Measurements from ENCODE around the gene ISCU. TPM values are rescaled to one million over a fixed set of nuclear protein-coding genes. Genes with fewer than 3 reads are reported as not detected.

ISCU gene
- total and polyA plus RNA-seq, 4 donors: 129 to 297 (median 203) TPM

DNA sequence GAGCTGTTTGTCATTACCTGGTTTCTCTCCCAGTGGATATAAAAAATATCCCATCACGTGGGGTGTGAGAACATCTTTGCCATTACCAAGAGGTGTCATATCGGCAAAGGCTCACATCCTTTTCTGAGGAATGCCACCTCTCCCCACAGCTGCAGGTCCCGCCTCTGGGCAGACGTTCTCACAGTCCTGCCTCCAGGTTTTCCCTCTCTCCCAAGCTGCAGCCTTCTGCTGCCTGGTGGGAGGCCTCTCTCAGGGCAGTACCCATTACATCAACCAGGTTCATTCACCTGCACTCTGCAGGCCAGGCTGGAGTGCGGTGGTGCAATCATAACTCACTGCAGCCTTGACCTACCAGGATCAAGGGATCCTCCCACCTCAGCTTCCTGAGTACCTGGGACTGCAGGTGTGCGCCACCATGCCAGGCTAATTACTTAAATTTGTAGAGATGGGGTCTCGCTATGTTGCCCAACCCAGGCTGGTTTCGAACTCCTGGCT, 50.4 kb downstream of the ISCU start:
- DNase-seq: no peak
- 76 to 79% methylated on average over 8 of the region's 8 CpGs for WGBS, 2 donors
- Histone ChIP-seq H3K4me1 (ENCODE audit: control insufficient read depth in 1 of 2, insufficient read depth in 2 of 2, low read length in 2 of 2) (no peaks in the 10 kb centered on the region), H3K36me3 (ENCODE audit: control insufficient read depth in 1 of 2, insufficient read depth in 2 of 2, low read length in 1 of 2) (no peaks in the 10 kb centered on the region), H3K27ac (ENCODE audit: low read depth in 1 of 2, low read length in 2 of 2) (no peak overlapping the region), H3K4me3 (ENCODE audit: low read length in 2 of 2) (no peak overlapping the region), H3K27me3 (ENCODE audit: control insufficient read depth in 1 of 2, insufficient read depth in 2 of 2, low read length in 1 of 2) (no peaks in the 10 kb centered on the region), H3K9me3 (ENCODE audit: control insufficient read depth, low read length) (no peaks in the 10 kb centered on the region)
- intact Hi-C loops (cut with DNase I): no loop called here
- ATAC-seq (ENCODE audit: low FRiP score): no peak

DNA sequence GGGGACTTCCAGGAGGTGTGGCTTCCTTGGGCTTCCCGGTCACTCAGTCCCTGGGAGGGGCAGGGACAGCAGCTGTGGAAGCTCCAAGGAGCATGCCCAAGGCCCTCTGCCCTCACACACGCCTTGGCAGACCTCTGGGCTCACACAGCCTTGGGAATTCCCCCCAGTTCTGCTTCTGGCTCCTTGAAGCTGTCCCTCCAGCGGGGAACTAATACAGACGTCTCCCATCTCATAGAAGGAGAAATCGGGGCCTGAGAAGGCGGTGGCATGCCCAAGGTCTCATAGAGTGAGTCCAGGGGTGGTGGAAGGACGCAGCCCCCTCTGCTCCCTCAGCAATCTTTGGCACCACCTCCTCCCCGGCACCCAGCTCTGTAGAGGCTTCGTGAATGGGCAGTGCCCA, 51.2 kb downstream of the ISCU start:
- 62 to 76% methylated on average over 9 of the region's 9 CpGs for WGBS, 2 donors
- H3K4me3 ChIP-seq (ENCODE audit: low read length in 2 of 2): no peak overlapping the region
- ATAC-seq (ENCODE audit: low FRiP score) (no peak), DNase-seq (no peak)
- no peaks in the 10 kb centered on the region for H3K9me3 ChIP-seq (ENCODE audit: control insufficient read depth, low read length)
- no peaks in the 10 kb centered on the region for H3K36me3 ChIP-seq (ENCODE audit: control insufficient read depth in 1 of 2, insufficient read depth in 2 of 2, low read length in 1 of 2)
- intact Hi-C loops (cut with DNase I): no loop called here
- no peaks in the 10 kb centered on the region for H3K4me1 ChIP-seq (ENCODE audit: control insufficient read depth in 1 of 2, insufficient read depth in 2 of 2, low read length in 2 of 2)
- H3K27me3 ChIP-seq (ENCODE audit: control insufficient read depth in 1 of 2, insufficient read depth in 2 of 2, low read length in 1 of 2): no peaks in the 10 kb centered on the region
- no peak overlapping the region for H3K27ac ChIP-seq (ENCODE audit: low read depth in 1 of 2, low read length in 2 of 2)

DNA sequence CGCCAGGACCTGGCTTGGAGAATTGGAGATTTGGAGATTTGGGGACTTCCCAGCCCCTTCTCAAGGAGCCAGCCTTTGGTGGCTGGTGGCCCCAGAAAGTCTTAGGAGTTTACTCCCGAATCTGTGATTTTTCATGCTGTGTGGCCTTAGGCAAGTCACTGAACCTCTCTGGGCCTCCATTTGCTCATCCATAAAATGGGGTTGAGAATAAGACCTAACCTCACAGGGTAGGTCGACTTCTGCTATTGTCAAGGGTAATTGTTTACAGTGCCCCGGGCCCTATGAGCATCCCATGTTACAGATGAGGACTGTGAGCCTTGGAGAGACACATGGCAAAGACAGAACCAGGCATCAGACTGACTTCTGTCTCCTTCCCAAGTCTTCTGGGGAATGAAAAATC, 51.6 kb downstream of the ISCU start:
- DNase-seq (no peak), ATAC-seq (ENCODE audit: low FRiP score) (no peak)
- Histone ChIP-seq H3K4me1 (ENCODE audit: control insufficient read depth in 1 of 2, insufficient read depth in 2 of 2, low read length in 2 of 2) (no peaks in the 10 kb centered on the region), H3K4me3 (ENCODE audit: low read length in 2 of 2) (no peak overlapping the region), H3K27ac (ENCODE audit: low read depth in 1 of 2, low read length in 2 of 2) (no peak overlapping the region), H3K27me3 (ENCODE audit: control insufficient read depth in 1 of 2, insufficient read depth in 2 of 2, low read length in 1 of 2) (no peaks in the 10 kb centered on the region), H3K9me3 (ENCODE audit: control insufficient read depth, low read length) (no peaks in the 10 kb centered on the region), H3K36me3 (ENCODE audit: control insufficient read depth in 1 of 2, insufficient read depth in 2 of 2, low read length in 1 of 2) (no peaks in the 10 kb centered on the region)
- intact Hi-C loops (cut with DNase I): no loop called here
- WGBS, 2 donors: 83 to 86% methylated on average over 4 of the region's 4 CpGs

DNA sequence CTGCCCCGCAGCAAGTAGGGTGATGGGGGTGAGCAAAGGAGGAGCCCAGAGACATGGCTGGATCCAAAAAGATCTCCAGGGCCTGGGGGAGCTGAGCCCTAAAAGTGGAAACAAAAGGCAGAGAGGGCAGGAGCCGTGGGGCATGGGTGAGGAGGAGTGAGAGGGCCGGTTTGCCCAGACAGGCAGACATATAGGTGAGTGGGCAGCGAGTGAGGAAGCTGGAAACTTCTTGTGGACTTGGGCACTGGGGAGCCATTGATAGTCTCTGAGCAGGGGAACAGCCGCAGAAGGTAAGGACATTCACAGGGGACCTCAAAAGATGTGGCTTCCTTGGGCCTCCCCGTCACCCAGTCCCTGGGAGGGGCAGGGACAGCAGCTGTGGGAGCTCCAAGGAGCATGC, 52.2 kb downstream of the ISCU start:
- no peak overlapping the region for H3K27ac ChIP-seq (ENCODE audit: low read depth in 1 of 2, low read length in 2 of 2)
- no peaks in the 10 kb centered on the region for H3K36me3 ChIP-seq (ENCODE audit: control insufficient read depth in 1 of 2, insufficient read depth in 2 of 2, low read length in 1 of 2)
- intact Hi-C loops (cut with DNase I): loop anchor here (5.0 kb wide), 2 partner anchors 47 to 338 kb away; no protein-coding TSS in a partner anchor
- WGBS, 2 donors: 93 to 94% methylated on average over 6 of the region's 6 CpGs
- no peaks in the 10 kb centered on the region for H3K9me3 ChIP-seq (ENCODE audit: control insufficient read depth, low read length)
- H3K27me3 ChIP-seq (ENCODE audit: control insufficient read depth in 1 of 2, insufficient read depth in 2 of 2, low read length in 1 of 2): no peaks in the 10 kb centered on the region
- DNase-seq (no peak), ATAC-seq (ENCODE audit: low FRiP score) (no peak)
- H3K4me1 ChIP-seq (ENCODE audit: control insufficient read depth in 1 of 2, insufficient read depth in 2 of 2, low read length in 2 of 2): no peaks in the 10 kb centered on the region
- no peak overlapping the region for H3K4me3 ChIP-seq (ENCODE audit: low read length in 2 of 2)

DNA sequence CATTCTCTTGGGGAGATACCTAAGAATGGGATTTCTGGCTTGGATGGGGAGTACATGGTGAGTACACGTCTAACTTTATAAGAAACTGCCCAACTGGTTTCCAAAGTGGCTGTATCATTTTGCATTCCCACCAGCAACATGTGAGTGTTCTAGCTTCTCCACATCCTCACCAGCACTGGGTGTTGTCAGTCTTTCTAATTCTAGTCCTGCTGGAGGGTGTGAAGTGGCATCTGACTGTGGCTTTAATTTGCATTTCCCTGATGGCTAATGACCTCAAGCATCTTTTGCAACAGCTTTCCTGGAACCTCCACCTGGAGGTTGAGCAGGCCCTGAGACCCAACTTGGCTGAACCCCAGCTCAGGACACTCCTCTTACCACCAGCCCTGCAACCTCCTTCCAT, 53.5 kb downstream of the ISCU start:
- no peaks in the 10 kb centered on the region for H3K4me1 ChIP-seq (ENCODE audit: control insufficient read depth in 1 of 2, insufficient read depth in 2 of 2, low read length in 2 of 2)
- ATAC-seq (ENCODE audit: low FRiP score): no peak
- H3K9me3 ChIP-seq (ENCODE audit: control insufficient read depth, low read length): no peaks in the 10 kb centered on the region
- no peak for DNase-seq
- WGBS, 2 donors: 88 to 89% methylated on average over 1 of the region's 1 CpG
- H3K4me3 ChIP-seq (ENCODE audit: low read length in 2 of 2): no peak overlapping the region
- no peaks in the 10 kb centered on the region for H3K27me3 ChIP-seq (ENCODE audit: control insufficient read depth in 1 of 2, insufficient read depth in 2 of 2, low read length in 1 of 2)
- intact Hi-C loops (cut with DNase I): loop anchor here (5.0 kb wide), 2 partner anchors 49 to 336 kb away; no protein-coding TSS in a partner anchor
- H3K27ac ChIP-seq (ENCODE audit: low read depth in 1 of 2, low read length in 2 of 2): no peak overlapping the region
- H3K36me3 ChIP-seq (ENCODE audit: control insufficient read depth in 1 of 2, insufficient read depth in 2 of 2, low read length in 1 of 2): no peaks in the 10 kb centered on the region

DNA sequence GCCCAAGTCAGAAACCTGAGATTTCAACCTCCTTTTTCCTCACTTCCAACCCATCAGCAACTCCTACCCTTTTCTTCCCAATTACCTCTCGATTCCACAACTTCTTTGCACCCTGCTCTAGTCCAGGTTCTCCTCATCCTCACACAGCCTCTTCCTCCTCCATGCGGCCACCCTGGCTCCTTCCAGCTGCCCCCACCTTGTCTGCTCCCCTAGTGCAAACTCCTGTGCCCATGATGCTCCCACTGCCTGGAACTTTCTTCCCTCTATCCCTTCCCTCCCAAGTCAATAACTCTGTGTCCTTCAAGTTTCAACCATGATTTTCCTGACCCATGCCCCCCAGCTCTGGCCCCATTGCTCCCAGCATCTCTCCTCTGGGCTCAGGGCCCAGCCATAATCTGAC, 54.0 kb downstream of the ISCU start:
- DNase-seq (no peak), ATAC-seq (ENCODE audit: low FRiP score) (no peak)
- Histone ChIP-seq H3K4me3 (ENCODE audit: low read length in 2 of 2) (no peak overlapping the region), H3K36me3 (ENCODE audit: control insufficient read depth in 1 of 2, insufficient read depth in 2 of 2, low read length in 1 of 2) (no peaks in the 10 kb centered on the region), H3K27me3 (ENCODE audit: control insufficient read depth in 1 of 2, insufficient read depth in 2 of 2, low read length in 1 of 2) (no peaks in the 10 kb centered on the region), H3K4me1 (ENCODE audit: control insufficient read depth in 1 of 2, insufficient read depth in 2 of 2, low read length in 2 of 2) (no peaks in the 10 kb centered on the region), H3K9me3 (ENCODE audit: control insufficient read depth, low read length) (no peaks in the 10 kb centered on the region), H3K27ac (ENCODE audit: low read depth in 1 of 2, low read length in 2 of 2) (no peak overlapping the region)
- intact Hi-C loops (cut with DNase I): loop anchor here (5.0 kb wide), 2 partner anchors 49 to 336 kb away; no protein-coding TSS in a partner anchor
- 98 to 100% methylated on average over 2 of the region's 2 CpGs for WGBS, 2 donors

DNA sequence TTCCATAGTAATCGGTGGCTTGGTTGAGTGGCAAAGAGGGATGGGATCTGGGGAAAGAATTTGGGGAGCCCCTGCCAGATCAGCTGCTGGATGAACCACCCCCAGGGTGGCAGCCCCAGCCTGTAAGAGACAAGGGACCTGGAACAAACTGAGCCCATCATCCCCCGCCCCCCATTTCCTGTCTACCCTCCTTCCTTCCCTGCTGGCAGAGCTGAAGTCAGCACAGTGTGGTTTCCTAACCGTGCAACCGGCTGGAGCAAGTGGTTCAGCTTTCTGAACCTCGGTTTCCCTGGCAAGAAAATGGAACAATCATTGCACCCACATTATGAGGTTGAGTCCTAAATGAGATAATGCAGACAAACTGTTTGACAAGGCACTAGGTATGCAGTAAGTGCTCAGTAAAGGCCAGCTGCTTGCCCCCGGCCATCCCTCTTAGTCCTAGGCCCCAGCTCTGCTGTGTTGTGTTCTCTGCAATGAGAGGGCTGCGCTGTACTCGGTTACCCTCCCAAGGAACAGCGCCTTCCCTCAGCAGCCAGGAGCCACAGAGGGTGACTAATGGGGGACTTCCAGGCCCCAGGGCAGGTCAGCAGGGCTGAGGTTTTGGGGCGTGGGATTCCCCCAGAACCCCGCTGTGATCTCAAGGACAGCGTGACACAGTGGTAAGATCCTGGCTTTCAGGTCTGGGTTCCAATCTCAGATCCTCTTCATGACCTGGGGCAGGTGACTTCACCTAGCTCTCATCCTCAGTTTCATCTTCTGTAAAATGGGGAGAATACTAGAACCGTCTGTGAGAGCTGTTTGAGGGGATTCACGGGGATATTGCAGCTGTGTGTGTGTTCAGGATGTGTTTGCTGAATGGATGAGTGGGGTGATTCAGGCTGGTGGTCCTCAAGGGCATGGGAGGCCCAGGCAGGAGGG, 54.8 kb downstream of the ISCU start:
- H3K27me3 ChIP-seq (ENCODE audit: control insufficient read depth in 1 of 2, insufficient read depth in 2 of 2, low read length in 1 of 2): no peaks in the 10 kb centered on the region
- H3K4me3 ChIP-seq (ENCODE audit: low read length in 2 of 2): no peak overlapping the region
- H3K4me1 ChIP-seq (ENCODE audit: control insufficient read depth in 1 of 2, insufficient read depth in 2 of 2, low read length in 2 of 2): no peaks in the 10 kb centered on the region
- DNase-seq (peak in 1 of 2 donors; percentile 69), ATAC-seq (ENCODE audit: low FRiP score) (no peak)
- no peaks in the 10 kb centered on the region for H3K36me3 ChIP-seq (ENCODE audit: control insufficient read depth in 1 of 2, insufficient read depth in 2 of 2, low read length in 1 of 2)
- H3K9me3 ChIP-seq (ENCODE audit: control insufficient read depth, low read length): no peaks in the 10 kb centered on the region
- intact Hi-C loops (cut with DNase I): loop anchor here (5.0 kb wide), 2 partner anchors 50 to 335 kb away; no protein-coding TSS in a partner anchor
- no peak overlapping the region for H3K27ac ChIP-seq (ENCODE audit: low read depth in 1 of 2, low read length in 2 of 2)
- WGBS, 2 donors: 82 to 84% methylated on average over 14 of the region's 14 CpGs

DNA sequence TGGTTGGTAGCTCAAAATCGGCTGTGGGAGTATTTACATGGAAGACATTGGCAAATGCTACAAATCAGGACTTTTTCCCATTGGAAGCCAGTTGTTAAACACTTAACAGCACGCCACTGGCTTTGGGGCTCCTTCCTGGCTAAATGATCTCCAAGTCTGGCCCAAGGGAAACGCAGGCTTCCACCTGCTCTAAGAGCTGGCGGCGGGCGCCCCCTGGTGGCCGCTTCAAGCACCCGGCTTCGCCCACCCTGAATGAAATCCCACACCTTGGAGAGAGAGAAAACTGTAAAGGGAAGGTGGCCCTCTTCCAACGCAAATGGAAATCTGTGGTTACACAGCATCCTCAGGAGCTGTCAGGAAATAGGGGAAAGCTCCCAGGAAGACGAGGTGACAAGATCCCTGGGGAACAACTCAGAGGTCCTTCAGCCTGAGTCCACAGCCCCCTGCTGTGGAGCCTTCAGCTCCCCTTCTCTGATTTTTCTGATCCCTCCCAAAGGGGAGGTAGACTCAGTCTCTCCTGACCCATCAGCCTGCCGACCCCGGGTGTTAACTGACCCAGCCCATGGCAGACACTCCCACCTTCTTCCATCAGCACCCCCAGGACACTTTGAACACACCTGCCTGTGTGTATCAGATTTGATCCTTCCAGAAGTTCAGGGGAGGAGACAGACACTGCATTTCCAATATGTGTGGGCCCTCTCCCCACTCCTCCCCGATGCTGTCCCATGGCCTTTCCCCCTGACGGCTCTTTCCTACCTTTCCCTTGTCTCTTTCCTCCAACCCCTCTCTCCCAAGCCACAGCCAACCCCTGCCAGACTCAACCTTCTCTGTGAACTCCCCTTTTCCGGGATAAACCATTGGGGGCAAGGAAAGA, 55.9 kb downstream of the ISCU start:
- Histone ChIP-seq H3K4me3 (ENCODE audit: low read length in 2 of 2) (no peak overlapping the region), H3K27me3 (ENCODE audit: control insufficient read depth in 1 of 2, insufficient read depth in 2 of 2, low read length in 1 of 2) (no peaks in the 10 kb centered on the region), H3K4me1 (ENCODE audit: control insufficient read depth in 1 of 2, insufficient read depth in 2 of 2, low read length in 2 of 2) (no peaks in the 10 kb centered on the region), H3K27ac (ENCODE audit: low read depth in 1 of 2, low read length in 2 of 2) (no peak overlapping the region), H3K9me3 (ENCODE audit: control insufficient read depth, low read length) (no peaks in the 10 kb centered on the region), H3K36me3 (ENCODE audit: control insufficient read depth in 1 of 2, insufficient read depth in 2 of 2, low read length in 1 of 2) (no peaks in the 10 kb centered on the region)
- intact Hi-C loops (cut with DNase I): loop anchor here (2.0 to 5.0 kb wide), 3 partner anchors 51 to 334 kb away; partner anchors contain the start of gene ISCU (in 1 of the 2)
- peak; percentile 86 to 93 for DNase-seq
- ATAC-seq (ENCODE audit: low FRiP score): peak; percentile 85
- 11 to 12% methylated on average over 16 of the region's 16 CpGs for WGBS, 2 donors
